PC-9 (cell line): ENCODE results near the gene S100PBP.

ENCODE experiments used
- EZH2 ChIP-seq: fragments of 200-600 bp; sonication (generic); IDR thresholded peaks from 2 replicates; pipeline ENCODE4 v1.8.0; 2017; ENCODE audit warnings: antibody characterized with exemption, low read depth
- TF ChIP-seq, protein P1 (sequence below): fragments of 200-600 bp; sonication (generic); conservative IDR thresholded peaks from 2 replicates; pipeline ENCODE4 v1.6.1; 2017; ENCODE audit warnings: mixed run types, antibody characterized with exemption, mild to moderate bottlenecking, moderate library complexity

DNA sequence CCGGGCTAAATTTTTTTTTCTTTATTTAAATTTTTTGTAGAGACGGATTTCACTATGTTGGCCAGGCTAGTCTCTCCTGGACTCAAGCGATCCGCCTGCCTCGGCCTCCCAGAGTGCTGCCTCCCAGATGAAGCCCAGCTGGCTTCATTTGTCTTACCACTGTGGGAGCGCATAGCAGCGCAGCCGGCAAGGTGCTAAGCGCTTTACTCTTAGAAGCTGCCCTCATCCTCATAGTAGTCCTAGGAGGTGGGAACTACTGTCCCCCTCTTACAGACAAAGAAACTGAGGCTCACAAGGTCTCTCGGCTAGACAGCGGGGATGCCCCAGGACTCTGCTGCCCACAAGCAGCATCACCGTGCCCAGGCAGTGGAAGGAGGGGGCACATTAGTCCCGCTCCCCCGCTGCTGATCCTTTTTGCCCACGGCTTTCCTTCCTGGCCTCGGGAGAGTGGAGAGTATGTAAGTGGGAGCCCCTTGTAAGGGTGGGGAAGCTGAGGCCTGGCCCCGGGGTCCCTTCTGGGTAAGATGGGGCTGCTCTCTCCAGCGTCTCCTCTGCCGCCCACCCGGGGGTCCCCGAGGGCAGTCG, 83.0 kb downstream of the S100PBP start:
- TF ChIP-seq, protein P1, sequence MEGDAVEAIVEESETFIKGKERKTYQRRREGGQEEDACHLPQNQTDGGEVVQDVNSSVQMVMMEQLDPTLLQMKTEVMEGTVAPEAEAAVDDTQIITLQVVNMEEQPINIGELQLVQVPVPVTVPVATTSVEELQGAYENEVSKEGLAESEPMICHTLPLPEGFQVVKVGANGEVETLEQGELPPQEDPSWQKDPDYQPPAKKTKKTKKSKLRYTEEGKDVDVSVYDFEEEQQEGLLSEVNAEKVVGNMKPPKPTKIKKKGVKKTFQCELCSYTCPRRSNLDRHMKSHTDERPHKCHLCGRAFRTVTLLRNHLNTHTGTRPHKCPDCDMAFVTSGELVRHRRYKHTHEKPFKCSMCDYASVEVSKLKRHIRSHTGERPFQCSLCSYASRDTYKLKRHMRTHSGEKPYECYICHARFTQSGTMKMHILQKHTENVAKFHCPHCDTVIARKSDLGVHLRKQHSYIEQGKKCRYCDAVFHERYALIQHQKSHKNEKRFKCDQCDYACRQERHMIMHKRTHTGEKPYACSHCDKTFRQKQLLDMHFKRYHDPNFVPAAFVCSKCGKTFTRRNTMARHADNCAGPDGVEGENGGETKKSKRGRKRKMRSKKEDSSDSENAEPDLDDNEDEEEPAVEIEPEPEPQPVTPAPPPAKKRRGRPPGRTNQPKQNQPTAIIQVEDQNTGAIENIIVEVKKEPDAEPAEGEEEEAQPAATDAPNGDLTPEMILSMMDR, result no peak
- TF ChIP-seq EZH2, result no peak
